Vagina (tissue), 2 donors: ENCODE data around the gene VANGL2.

ENCODE experiments used
- POLR2A ChIP-seq, 2 donors: fragments of 450-650 bp; IDR thresholded peaks; one replicate each; pipeline ENCODE4 v1.6.1; 2017; ENCODE audit warnings: antibody characterized with exemption in 2 of 2, mild to moderate bottlenecking in 2 of 2, moderate library complexity in 2 of 2
- TF ChIP-seq, protein P1 (sequence below), 3 experiments: fragments of 450-650 bp in 2 of 3; fragments of 200-600 bp in 1 of 3; sonication (generic) in 1 of 3; IDR thresholded peaks; one replicate each; pipeline ENCODE4 v1.5.1; 2017 to 2019; ENCODE audit warnings: antibody characterized with exemption in 3 of 3, mild to moderate bottlenecking in 2 of 3, moderate library complexity in 2 of 3

DNA sequence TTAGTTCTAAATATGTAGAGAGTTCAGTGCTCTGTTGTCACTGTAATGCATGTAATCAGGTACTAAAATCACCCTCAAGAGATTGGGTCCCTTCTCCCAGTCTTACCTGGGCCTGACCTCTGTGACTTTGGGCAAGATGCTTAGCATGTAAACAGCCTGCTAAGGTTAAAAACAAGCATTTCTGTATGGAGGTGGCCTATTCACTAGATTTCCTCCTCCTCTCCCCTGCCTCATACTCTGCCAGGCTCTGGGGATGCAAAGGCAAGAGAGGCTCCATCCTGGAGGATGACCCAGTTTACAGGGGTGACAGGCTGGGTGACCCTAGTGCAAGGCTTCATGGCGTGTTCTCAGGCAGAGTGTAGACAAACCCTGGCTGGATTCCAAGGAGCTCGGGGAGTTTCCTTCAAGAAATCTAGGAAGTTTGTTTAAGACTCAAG lies 28.8 kb downstream of the VANGL2 start:
- TF ChIP-seq, protein P1, sequence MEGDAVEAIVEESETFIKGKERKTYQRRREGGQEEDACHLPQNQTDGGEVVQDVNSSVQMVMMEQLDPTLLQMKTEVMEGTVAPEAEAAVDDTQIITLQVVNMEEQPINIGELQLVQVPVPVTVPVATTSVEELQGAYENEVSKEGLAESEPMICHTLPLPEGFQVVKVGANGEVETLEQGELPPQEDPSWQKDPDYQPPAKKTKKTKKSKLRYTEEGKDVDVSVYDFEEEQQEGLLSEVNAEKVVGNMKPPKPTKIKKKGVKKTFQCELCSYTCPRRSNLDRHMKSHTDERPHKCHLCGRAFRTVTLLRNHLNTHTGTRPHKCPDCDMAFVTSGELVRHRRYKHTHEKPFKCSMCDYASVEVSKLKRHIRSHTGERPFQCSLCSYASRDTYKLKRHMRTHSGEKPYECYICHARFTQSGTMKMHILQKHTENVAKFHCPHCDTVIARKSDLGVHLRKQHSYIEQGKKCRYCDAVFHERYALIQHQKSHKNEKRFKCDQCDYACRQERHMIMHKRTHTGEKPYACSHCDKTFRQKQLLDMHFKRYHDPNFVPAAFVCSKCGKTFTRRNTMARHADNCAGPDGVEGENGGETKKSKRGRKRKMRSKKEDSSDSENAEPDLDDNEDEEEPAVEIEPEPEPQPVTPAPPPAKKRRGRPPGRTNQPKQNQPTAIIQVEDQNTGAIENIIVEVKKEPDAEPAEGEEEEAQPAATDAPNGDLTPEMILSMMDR (IDR thresholded peaks at IDR 0.05), result no peak
- no peak for TF ChIP-seq POLR2A (IDR thresholded peaks at IDR 0.05)
